SJSA1 (cell line): ENCODE data around the gene CYBRD1. TPM values are rescaled to one million over a fixed set of nuclear protein-coding genes. Genes with fewer than 3 reads are reported as not detected.

Source experiments
- DNase-seq, 2 experiments: peaks; one replicate each; pipeline ENCODE4 v3.0.0-alpha.2; 2015 to 2020; ENCODE audit warnings: low spot score in 2 of 2, low read depth in 1 of 2
- H3K27ac ChIP-seq: fragments of 250-450 bp; sonication (Bioruptor Pico); 2 replicates; pipeline ENCODE4 v1.5.1; 2020; ENCODE audit warnings: mild to moderate bottlenecking, moderate library complexity
- H3K27me3 ChIP-seq: fragments of 250-450 bp; sonication (Bioruptor Pico); replicated peaks from 2 replicates; pipeline ENCODE4 v1.5.1; 2020; ENCODE audit warnings: mild to moderate bottlenecking, moderate library complexity
- H3K36me3 ChIP-seq: fragments of 250-450 bp; sonication (Bioruptor Pico); 2 replicates; pipeline ENCODE4 v1.5.1; 2020; ENCODE audit warnings: mild to moderate bottlenecking
- H3K4me1 ChIP-seq: fragments of 250-450 bp; sonication (Bioruptor Pico); replicated peaks from 2 replicates; pipeline ENCODE4 v1.6.1; 2021; ENCODE audit warnings: mild to moderate bottlenecking
- H3K4me3 ChIP-seq: fragments of 250-450 bp; sonication (Bioruptor Pico); 2 replicates; pipeline ENCODE4 v1.5.1; 2020; ENCODE audit warnings: mild to moderate bottlenecking
- H3K9me3 ChIP-seq: fragments of 250-450 bp; sonication (Bioruptor Pico); replicated peaks from 2 replicates; pipeline ENCODE4 v1.5.1; 2020; ENCODE audit warnings: mild to moderate bottlenecking
- total RNA-seq: library from RNA; depleted of rRNA; stranded (reverse); fragments of >200 nt; shearing (Covaris generic); gene quantifications from 2 replicates; pipeline ENCODE4 v1.2.3, GENCODE V29; 2014; rRNA removed

Gene CYBRD1, protein sequence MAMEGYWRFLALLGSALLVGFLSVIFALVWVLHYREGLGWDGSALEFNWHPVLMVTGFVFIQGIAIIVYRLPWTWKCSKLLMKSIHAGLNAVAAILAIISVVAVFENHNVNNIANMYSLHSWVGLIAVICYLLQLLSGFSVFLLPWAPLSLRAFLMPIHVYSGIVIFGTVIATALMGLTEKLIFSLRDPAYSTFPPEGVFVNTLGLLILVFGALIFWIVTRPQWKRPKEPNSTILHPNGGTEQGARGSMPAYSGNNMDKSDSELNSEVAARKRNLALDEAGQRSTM
- 49.7 and 66.5 TPM in 2 replicates for total RNA-seq

DNA sequence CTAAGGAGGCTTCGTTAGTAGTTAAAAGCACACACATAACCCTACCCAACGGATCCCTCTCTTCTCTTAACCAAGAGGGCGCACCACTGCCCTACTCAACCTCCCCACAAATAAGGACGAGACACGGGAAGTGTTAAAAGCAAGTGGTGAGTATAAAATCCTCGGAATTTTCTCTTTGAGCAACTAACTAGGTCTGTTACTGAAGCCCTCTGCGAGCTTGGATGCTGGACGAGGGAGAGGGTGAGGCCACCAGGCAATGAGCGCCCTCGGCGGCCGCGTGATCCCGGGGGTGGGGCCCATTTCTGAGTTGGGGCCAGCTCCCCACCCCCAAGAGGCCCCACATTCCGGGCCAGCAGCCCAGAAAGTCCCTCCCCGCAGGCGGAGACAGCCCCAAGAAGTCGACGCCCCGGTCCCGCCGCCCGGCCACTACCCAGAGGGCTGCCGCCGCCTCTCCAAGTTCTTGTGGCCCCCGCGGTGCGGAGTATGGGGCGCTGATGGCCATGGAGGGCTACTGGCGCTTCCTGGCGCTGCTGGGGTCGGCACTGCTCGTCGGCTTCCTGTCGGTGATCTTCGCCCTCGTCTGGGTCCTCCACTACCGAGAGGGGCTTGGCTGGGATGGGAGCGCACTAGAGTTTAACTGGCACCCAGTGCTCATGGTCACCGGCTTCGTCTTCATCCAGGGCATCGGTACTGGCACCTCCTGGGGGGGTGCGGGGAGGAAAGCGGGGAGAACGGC, at the start of gene CYBRD1:
Gene CYBRD1 (plus strand): TSS at position 423 of the 736 bp plus-strand sequence. CDS start 72 bp downstream, at position 495.
- H3K36me3 ChIP-seq, result no peaks in the 10 kb centered on the region
- H3K27ac ChIP-seq, result peak within 1 kb of the TSS; percentile 53
- H3K4me3 ChIP-seq, result peak within 1 kb of the TSS; percentile 63
- H3K27me3 ChIP-seq, result no peaks in the 10 kb centered on the region
- no peaks in the 10 kb centered on the region for H3K9me3 ChIP-seq
- DNase-seq, result peak; percentile 79 to 80
- peaks cover 16% of the 10 kb centered on the region for H3K4me1 ChIP-seq

DNA sequence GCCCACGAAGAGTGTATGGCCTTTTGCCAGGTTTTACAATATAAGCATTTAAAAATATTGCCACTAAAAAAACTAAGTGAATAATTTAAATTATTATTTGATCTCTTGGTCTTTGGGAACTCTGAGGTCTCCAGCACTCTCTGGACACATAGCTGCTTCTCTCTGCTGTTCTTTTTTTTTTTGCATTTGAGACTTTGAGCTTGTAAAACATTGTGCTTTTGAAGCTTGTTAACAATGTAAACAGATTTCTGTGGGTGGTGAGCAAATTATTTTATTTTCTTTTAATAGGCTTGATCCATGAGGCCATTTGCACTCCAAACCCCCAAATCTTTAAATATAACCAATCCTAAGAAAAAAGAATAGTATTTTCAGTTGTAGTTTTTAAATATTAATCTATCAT, 46.3 kb upstream of the CYBRD1 start:
- DNase-seq, result no peak
- Histone ChIP-seq H3K4me3 (no peak overlapping the region), H3K27me3 (no peaks in the 10 kb centered on the region), H3K9me3 (no peaks in the 10 kb centered on the region), H3K36me3 (peaks cover 27% of the 10 kb centered on the region), H3K27ac (no peak overlapping the region), H3K4me1 (no peaks in the 10 kb centered on the region)

DNA sequence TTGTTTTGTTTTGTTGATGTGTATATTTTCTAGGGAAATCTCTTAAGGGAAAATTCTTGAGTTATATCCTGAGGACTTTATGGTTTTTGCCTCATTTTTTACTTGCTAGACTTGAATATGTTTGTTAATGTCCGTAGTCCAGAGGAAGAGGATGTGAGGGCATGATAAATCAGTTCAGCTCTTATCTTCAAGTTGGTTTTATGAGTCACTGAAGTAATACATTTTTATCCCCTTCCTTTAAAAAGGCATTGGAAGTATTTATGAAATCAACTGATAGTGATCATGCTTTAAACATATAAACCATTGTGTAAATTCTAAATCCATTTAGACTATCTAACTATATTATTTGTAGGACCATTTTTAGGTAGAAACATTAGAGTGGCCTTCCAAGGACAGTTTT, 43.9 kb upstream of the CYBRD1 start:
- peaks cover 30% of the 10 kb centered on the region for H3K36me3 ChIP-seq
- no peak overlapping the region for H3K4me3 ChIP-seq
- no peak overlapping the region for H3K27ac ChIP-seq
- H3K27me3 ChIP-seq, result no peaks in the 10 kb centered on the region
- H3K4me1 ChIP-seq, result peaks cover 10% of the 10 kb centered on the region
- DNase-seq, result no peak
- no peaks in the 10 kb centered on the region for H3K9me3 ChIP-seq

DNA sequence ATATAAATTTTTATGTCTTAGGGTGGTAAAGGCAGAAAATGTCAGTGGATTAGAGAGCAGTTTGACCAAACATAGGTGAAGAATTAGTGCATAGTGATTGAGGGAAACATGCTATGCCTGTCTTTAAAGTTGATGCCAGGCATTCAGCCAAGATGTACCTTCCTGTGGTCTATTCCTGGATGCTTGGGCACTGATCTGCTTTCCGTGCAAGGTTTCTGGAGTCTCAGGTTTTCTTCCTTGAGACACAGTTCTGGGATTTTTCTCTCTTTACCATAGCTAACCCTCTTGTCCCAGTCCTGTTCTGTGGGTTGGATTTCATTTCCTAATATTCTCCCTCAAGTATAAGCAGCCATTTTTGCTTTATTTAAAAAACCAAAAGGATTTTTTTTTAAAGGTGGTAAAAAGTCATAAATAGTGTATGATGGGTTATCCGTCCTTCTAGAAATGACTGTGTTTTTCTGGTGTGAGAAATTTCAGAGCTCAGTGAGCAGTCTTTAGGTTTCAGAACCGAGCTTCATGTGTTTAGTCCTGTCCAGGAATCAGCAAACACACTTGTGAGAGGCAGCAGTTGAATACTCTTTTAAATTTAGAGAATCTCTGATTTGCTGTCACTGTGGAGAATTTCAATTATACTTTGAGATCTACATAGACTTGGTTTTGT, 43.0 kb upstream of the CYBRD1 start:
- Histone ChIP-seq H3K27me3 (no peaks in the 10 kb centered on the region), H3K27ac (no peak overlapping the region), H3K36me3 (peaks cover 21% of the 10 kb centered on the region), H3K4me1 (peaks cover 10% of the 10 kb centered on the region), H3K4me3 (no peak overlapping the region), H3K9me3 (no peaks in the 10 kb centered on the region)
- DNase-seq, result no peak

DNA sequence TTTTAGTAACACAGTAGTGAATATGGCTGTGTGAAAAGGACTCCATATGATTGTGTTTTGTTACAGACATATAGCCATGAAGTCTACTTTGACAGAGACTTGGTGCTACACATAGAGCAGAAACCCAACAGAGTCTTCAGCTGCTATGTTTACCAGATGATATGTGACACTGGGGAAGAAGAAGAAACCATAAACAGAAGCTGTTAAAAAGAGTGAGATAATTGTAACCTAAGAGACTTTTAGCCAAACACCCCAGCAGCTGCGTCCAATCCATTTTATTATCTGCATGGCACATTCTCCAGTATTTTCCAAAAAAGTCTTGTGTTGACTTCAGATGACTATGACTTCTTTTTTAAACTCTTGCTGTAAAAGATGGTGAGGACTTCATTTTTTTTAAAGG, 41.4 kb upstream of the CYBRD1 start:
- Histone ChIP-seq H3K36me3 (peaks cover 14% of the 10 kb centered on the region), H3K4me3 (no peak overlapping the region), H3K4me1 (peaks cover 10% of the 10 kb centered on the region), H3K27me3 (no peaks in the 10 kb centered on the region), H3K27ac (no peak overlapping the region), H3K9me3 (no peaks in the 10 kb centered on the region)
- DNase-seq, result no peak

DNA sequence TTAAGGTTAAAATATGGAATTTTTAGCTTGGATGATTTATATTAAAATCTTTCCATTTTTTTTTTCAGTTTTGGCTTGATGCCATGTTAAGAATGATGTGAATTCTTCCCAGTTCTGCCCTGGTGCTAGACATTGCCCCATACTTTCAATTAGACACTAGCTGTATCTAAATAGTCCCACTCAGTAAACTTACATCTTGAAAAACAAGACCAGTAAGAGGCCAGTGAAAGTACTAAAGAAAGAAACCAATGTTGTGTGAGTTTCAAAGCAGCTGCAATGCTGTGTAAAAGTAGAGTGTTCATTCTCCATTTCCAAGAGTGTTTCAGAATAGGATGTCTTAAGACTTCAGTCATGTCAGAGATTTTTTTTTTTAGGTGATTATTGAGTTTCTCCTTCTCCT, 40.0 kb upstream of the CYBRD1 start:
- H3K4me1 ChIP-seq, result peaks cover 10% of the 10 kb centered on the region
- H3K9me3 ChIP-seq, result no peaks in the 10 kb centered on the region
- H3K4me3 ChIP-seq, result no peak overlapping the region
- H3K27ac ChIP-seq, result peak overlapping the region; percentile 28; the same call in 1 of the 2 replicates
- DNase-seq, result no peak
- H3K27me3 ChIP-seq, result no peaks in the 10 kb centered on the region
- peaks cover 7% of the 10 kb centered on the region for H3K36me3 ChIP-seq

DNA sequence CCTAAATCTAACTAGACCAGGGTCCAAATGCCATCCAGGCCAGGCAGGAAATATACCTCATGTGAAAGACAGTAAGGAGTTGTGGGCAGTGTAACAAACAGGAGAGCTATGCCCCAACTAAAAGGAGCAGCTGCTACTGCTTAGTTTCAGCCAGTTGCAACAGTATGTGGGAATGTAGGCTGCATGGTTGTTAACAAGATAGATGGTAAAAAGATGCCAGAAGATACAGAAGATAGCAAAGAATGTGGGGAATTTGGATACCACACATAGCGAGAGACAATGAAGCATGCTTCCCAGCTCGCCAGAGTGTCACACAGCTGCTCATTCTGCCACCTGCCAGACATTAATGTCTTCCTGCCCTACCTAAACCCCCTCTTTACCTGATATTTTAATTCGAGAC, 39.4 kb upstream of the CYBRD1 start:
- peak overlapping the region; percentile 28; the same call in 1 of the 2 replicates for H3K27ac ChIP-seq
- no peaks in the 10 kb centered on the region for H3K27me3 ChIP-seq
- peaks cover 7% of the 10 kb centered on the region for H3K36me3 ChIP-seq
- H3K4me3 ChIP-seq, result no peak overlapping the region
- H3K4me1 ChIP-seq, result peaks cover 10% of the 10 kb centered on the region
- DNase-seq, result peak in 1 of 2 experiments; percentile 28
- no peaks in the 10 kb centered on the region for H3K9me3 ChIP-seq

DNA sequence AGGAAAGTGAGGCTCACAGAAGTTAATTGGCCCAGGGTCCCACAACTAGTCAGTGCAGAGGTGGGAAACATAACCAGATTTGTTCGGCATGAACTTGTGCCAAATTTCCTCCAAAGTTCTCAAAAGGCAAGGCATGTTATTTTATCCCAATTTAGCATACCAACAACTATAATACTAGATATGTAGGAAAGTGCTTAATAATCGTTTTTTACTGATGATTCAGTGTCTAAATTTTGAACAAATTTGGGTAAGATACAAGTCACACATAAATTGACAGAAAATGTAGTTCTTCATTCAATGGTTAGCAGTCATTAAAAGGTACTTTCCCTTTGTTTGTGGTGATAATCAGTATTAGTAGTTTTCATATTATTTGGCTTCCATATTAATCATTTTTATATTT, 38.5 kb upstream of the CYBRD1 start:
- peaks cover 7% of the 10 kb centered on the region for H3K36me3 ChIP-seq
- H3K27me3 ChIP-seq, result no peaks in the 10 kb centered on the region
- no peak for DNase-seq
- no peak overlapping the region for H3K27ac ChIP-seq
- H3K4me1 ChIP-seq, result peaks cover 10% of the 10 kb centered on the region
- H3K4me3 ChIP-seq, result no peak overlapping the region
- no peaks in the 10 kb centered on the region for H3K9me3 ChIP-seq

DNA sequence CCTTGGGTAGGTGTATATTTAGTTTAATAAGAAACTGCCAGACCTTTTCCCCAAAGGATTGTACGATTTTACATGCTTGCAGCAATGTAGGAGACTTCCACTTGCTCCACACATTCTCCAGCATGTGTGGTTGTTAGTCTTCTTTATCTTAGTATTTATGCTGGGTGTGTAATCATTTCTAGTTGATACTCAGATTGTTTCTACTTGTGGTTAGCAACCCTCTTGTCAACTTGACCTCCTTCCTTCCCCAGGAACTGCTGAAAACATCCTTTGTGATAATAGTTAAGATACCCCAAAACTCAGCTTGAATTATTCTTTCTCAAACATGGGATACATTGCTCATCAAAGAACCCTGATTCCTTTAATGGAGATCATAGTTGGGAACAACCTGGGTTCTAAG, 37.2 kb upstream of the CYBRD1 start:
- H3K36me3 ChIP-seq, result peaks cover 4% of the 10 kb centered on the region
- no peak overlapping the region for H3K27ac ChIP-seq
- H3K4me1 ChIP-seq, result peaks cover 10% of the 10 kb centered on the region
- no peak for DNase-seq
- H3K4me3 ChIP-seq, result no peak overlapping the region
- no peaks in the 10 kb centered on the region for H3K9me3 ChIP-seq
- H3K27me3 ChIP-seq, result no peaks in the 10 kb centered on the region

DNA sequence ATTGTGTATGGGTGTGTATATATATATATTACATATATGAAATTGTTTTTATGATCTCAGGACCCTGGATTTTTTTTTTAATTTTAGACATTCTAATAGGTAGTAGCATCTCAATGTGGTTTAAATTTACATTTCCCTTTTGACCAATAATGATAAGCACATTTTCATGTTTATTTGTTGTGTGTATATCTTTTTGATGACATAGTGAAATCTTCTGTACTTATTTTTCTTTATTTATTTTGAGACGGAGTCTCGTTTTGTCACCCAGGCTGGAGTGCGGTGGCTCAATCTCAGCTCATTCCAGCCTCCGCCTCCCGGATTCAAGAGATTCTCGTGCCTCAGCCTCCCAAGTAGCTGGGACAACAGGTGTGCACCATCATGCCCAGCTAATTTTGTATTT, 35.1 kb upstream of the CYBRD1 start:
- DNase-seq, result no peak
- Histone ChIP-seq H3K27me3 (no peaks in the 10 kb centered on the region), H3K4me1 (peaks cover 10% of the 10 kb centered on the region)

DNA sequence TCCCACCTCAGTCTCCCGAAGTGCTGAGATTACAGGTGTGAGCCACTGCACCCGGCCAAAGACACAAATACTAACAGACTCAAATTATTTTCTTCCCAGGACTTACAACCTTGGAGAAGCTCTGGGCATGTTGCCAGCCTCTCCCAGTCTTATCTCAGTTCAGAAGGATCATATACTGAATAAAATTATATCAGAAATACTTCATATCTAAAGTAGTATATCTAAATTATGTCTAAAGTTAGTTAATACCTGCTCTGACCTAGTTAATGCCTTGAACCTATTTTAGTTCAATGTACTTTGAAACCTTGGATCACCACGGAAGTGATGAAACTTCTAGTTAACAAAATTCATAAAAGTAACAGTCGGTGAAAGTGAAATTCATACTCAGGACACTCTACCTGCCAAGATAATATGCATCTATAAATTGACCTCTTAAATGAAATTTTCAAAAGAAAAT, 34.4 kb upstream of the CYBRD1 start:
- Histone ChIP-seq H3K4me3 (no peak overlapping the region), H3K4me1 (peaks cover 4% of the 10 kb centered on the region), H3K27me3 (no peaks in the 10 kb centered on the region), H3K9me3 (no peaks in the 10 kb centered on the region), H3K36me3 (0 out of 2 replicates have a peak, but pooled peaks cover 3% of the 10 kb centered on the region), H3K27ac (no peak overlapping the region)
- DNase-seq, result no peak

More for the DNA sequence above, 35.1 kb upstream of the CYBRD1 start:
- Histone ChIP-seq H3K27ac (no peak overlapping the region), H3K4me3 (no peak overlapping the region), H3K36me3 (0 out of 2 replicates have a peak, but pooled peaks cover 3% of the 10 kb centered on the region), H3K9me3 (no peaks in the 10 kb centered on the region)

DNA sequence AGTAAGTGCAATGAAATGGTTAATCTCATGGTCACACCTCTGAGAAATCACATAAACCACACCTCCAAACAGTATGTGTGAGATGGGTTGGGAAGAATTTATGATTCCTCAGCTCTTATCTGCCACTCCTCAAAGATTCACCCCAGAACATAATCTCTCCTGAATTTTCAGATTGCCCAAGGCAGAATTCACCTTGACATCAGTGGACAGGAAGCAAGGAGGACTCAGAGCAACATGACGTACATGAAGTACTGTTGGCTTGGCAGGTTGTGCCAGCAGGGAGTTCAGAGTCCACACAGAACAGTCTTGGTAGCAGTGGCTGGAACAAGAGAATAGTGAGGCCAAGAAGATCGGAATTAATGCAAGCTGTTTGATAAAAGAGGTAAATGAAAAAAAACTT, 31.7 kb upstream of the CYBRD1 start:
- H3K4me3 ChIP-seq, result no peak overlapping the region
- no peak overlapping the region for H3K27ac ChIP-seq
- H3K4me1 ChIP-seq, result no peaks in the 10 kb centered on the region
- no peak for DNase-seq
- no peaks in the 10 kb centered on the region for H3K9me3 ChIP-seq
- H3K36me3 ChIP-seq, result no peaks in the 10 kb centered on the region
- no peaks in the 10 kb centered on the region for H3K27me3 ChIP-seq

DNA sequence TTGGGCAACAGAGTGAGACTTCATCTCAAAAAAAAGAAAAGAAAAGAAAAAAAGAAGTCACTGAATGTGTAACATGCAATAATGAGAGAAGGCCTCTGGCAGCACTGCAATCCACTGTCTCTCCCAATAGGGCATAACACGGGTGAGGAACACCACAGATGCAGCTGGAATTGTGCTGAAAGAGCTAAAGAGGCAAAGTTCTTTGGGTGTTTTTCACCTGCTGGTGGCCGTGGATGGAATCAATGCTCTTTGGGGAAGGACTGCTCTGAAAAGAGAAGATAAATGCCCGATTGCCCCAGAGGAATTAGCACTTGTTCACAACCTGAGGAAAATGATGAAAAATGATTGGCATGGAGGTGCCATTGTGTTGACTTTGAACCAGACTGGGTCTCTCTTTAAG, 31.0 kb upstream of the CYBRD1 start:
- H3K27me3 ChIP-seq, result no peaks in the 10 kb centered on the region
- no peaks in the 10 kb centered on the region for H3K9me3 ChIP-seq
- H3K27ac ChIP-seq, result no peak overlapping the region
- no peak overlapping the region for H3K4me3 ChIP-seq
- DNase-seq, result no peak
- H3K4me1 ChIP-seq, result no peaks in the 10 kb centered on the region
- no peaks in the 10 kb centered on the region for H3K36me3 ChIP-seq

DNA sequence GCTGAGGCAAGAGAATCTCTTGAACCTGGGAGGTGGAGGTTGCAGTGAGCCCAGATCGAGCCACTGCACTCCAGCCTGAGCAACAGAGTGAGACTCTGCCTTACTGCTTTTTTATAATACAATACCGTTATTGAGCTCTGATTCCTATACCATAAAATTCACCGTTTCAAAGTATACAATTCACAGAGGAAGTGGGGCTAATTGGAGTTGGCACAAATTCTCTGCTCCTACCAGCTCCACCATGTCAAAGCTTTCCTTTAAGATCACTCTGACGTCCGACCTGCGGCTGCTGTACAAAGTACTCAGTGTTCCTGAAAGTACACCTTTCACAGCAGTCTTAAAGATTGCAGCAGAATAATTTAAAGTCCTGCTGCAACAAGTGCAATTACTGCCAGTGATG, 29.6 kb upstream of the CYBRD1 start:
- no peaks in the 10 kb centered on the region for H3K36me3 ChIP-seq
- no peak overlapping the region for H3K27ac ChIP-seq
- no peak for DNase-seq
- no peaks in the 10 kb centered on the region for H3K4me1 ChIP-seq
- no peaks in the 10 kb centered on the region for H3K27me3 ChIP-seq
- H3K9me3 ChIP-seq, result no peaks in the 10 kb centered on the region
- H3K4me3 ChIP-seq, result no peak overlapping the region
